Transverse colon (tissue), 4 donors: ENCODE results near the gene DENND11. TPM values are rescaled to one million over a fixed set of nuclear protein-coding genes. Genes with fewer than 3 reads are reported as not detected.

Experiments used
- DNase-seq: peaks from one replicate; pipeline ENCODE4 v3.0.0-alpha.2; 2019
- H3K27ac ChIP-seq, 4 donors: fragments of 200-600 bp; sonication (generic); 2 replicates each; pipeline ENCODE4 v1.5.1; 2016 to 2018; ENCODE audit warnings: inconsistent platforms in 4 of 4
- H3K27me3 ChIP-seq: fragments of 200-600 bp; sonication (generic); 2 replicates; pipeline ENCODE4 v1.5.1; 2017; ENCODE audit warnings: inconsistent platforms
- H3K36me3 ChIP-seq, 4 donors: fragments of 200-600 bp; sonication (generic); 2 replicates each; pipeline ENCODE4 v1.5.1; 2017 to 2019; ENCODE audit warnings: inconsistent platforms in 4 of 4
- H3K4me1 ChIP-seq, 4 donors: fragments of 200-600 bp; sonication (generic); 2 replicates each; pipeline ENCODE4 v1.5.1; 2017 to 2020; ENCODE audit warnings: inconsistent platforms in 4 of 4
- H3K4me3 ChIP-seq, 4 donors: fragments of 200-600 bp; sonication (generic); 1 replicate in 1 of 4; 2 replicates in 3 of 4; pipeline versions ENCODE4 v1.5.1 to v1.6.1; 2017 to 2019; ENCODE audit warnings: inconsistent platforms in 4 of 4
- H3K9me3 ChIP-seq, 2 donors: fragments of 200-600 bp; sonication (generic); 2 replicates each; pipeline ENCODE4 v1.5.1; 2017 to 2019; ENCODE audit warnings: inconsistent platforms in 2 of 2
- CTCF ChIP-seq, 5 experiments: fragments of 200-600 bp in 3 of 5; fragments of 450-650 bp in 2 of 5; sonication (generic) in 3 of 5; IDR thresholded peaks; 1 replicate in 2 of 5; 2 replicates in 3 of 5; pipeline ENCODE4 v1.5.1; 2016 to 2017; ENCODE audit warnings: antibody characterized with exemption in 5 of 5, inconsistent platforms in 3 of 5, mild to moderate bottlenecking in 2 of 5, moderate library complexity in 1 of 5
- EP300 ChIP-seq: sonication (generic); formaldehyde crosslinking; IDR thresholded peaks from one replicate; pipeline ENCODE4 v1.6.1; 2017; ENCODE audit warnings: antibody characterized with exemption, low read depth
- POLR2A ChIP-seq: fragments of 450-650 bp; IDR thresholded peaks from one replicate; pipeline ENCODE4 v1.6.1; 2016; ENCODE audit warnings: antibody characterized with exemption, mild to moderate bottlenecking, moderate library complexity
- POLR2AphosphoS5 ChIP-seq, 3 donors: sonication (generic); formaldehyde crosslinking; IDR thresholded peaks; one replicate each; pipeline ENCODE4 v1.6.1; 2016; ENCODE audit warnings: antibody characterized with exemption in 3 of 3
- WGBS, 2 donors: methylation state at CpG; one replicate each; pipeline ENCODE4 v1.1.5; 2018; ENCODE audit warnings: low coverage in 1 of 2; 5-methylcytosine and 5-hydroxymethylcytosine counted together
- in situ Hi-C, 4 donors: fragments of 200-750 bp; cut with MboI; loops; one replicate each; pipeline versions ENCODE4 v1.15.0 to v1.15.1; 2017; ENCODE audit warnings: low sequenced_read_pairs in 3 of 4, low pct_ligation_motif_present in 1 of 4, low pct_unique_long_range_greater_than_20kb in 1 of 4
- intact Hi-C: fragments of 100-400 bp; cut with DNase I; formaldehyde crosslinking; loops from one replicate; pipeline ENCODE4 v1.15.1; 2023; ENCODE audit warnings: low total_unique reads
- small RNA-seq, 4 donors: library from RNA; depleted of rRNA; stranded (forward); fragments of <200 nt; gene quantifications; one replicate each; pipeline ENCODE3, GENCODE V24; 2016
- total RNA-seq, 4 donors: library from RNA; depleted of rRNA; stranded (reverse); fragments of >200 nt; gene quantifications; one replicate each; pipeline ENCODE4 v1.1.0, GENCODE V29; 2016

The DENND11 gene
- total RNA-seq, 4 donors from 2014 or later, result 13.1 to 43.8 (median 30.7) TPM

- H3K4me1 ChIP-seq, result peaks cover 8 to 28% (median 26%) of the 10 kb centered on the region in 4 donors
- no peaks in the 10 kb centered on the region for H3K27me3 ChIP-seq
- peaks cover 0 to 15% (median 7%) of the 10 kb centered on the region in 4 donors for H3K36me3 ChIP-seq
- WGBS, 2 donors, result 55 to 65% methylated on average over 2 to 4 of the region's 4 CpGs
- no peak for DNase-seq
- intact Hi-C loops (no loop called here), in situ Hi-C loops (loop anchor here in 1 of 4 donors (10.0 kb wide), 1 partner anchor 85 kb away; no protein-coding TSS in a partner anchor)
- TF ChIP-seq POLR2AphosphoS5 (IDR thresholded peaks at IDR 0.05) (no peak), EP300 (no peak), POLR2A (no peak), CTCF (IDR thresholded peaks at IDR 0.05) (no peak)
- no peak overlapping the region for H3K4me3 ChIP-seq
- H3K9me3 ChIP-seq, result no peaks in the 10 kb centered on the region
- H3K27ac ChIP-seq, result peak overlapping the region in 2 of 4 donors; percentile 13 to 39
Observed at GRCh38 chr7:141660259-141660658, 41.7 kb downstream of the DENND11 start.

- no peak overlapping the region for H3K27ac ChIP-seq
- peaks cover 8 to 26% (median 19%) of the 10 kb centered on the region in 4 donors for H3K4me1 ChIP-seq
- in situ Hi-C loops, result no loop called here
- 89% methylated on average over 6 of the region's 6 CpGs; no CpG with 5 or more reads in 1 of the 2 donors for WGBS, 2 donors
- intact Hi-C loops, result no loop called here
- no peak for DNase-seq
- no peak overlapping the region for H3K4me3 ChIP-seq
- TF ChIP-seq EP300 (no peak), CTCF (IDR thresholded peaks at IDR 0.05) (no peak), POLR2AphosphoS5 (IDR thresholded peaks at IDR 0.05) (no peak), POLR2A (no peak)
- no peaks in the 10 kb centered on the region for H3K9me3 ChIP-seq
- H3K36me3 ChIP-seq, result peaks cover 0 to 7% (median 3%) of the 10 kb centered on the region in 4 donors
- H3K27me3 ChIP-seq, result no peaks in the 10 kb centered on the region
Observed at GRCh38 chr7:141659501-141659900, 42.5 kb downstream of the DENND11 start.

- DNase-seq, result peak; percentile 71
- intact Hi-C loops, result no loop called here
- H3K27me3 ChIP-seq, result no peaks in the 10 kb centered on the region
- WGBS, 2 donors, result 38 to 48% methylated on average over 3 of the region's 3 CpGs
- peak overlapping the region in 1 of 4 donors; percentile 10 for H3K27ac ChIP-seq
- TF ChIP-seq POLR2A (no peak), CTCF (IDR thresholded peaks at IDR 0.05) (peak; percentile 55 to 79 (median 60))
- H3K36me3 ChIP-seq, result peaks cover 0 to 3% (median 0%) of the 10 kb centered on the region in 4 donors
- in situ Hi-C loops, result no loop called here
- H3K4me1 ChIP-seq, result peaks cover 0 to 13% (median 3%) of the 10 kb centered on the region in 4 donors
- no peaks in the 10 kb centered on the region for H3K9me3 ChIP-seq
- H3K4me3 ChIP-seq, result no peak overlapping the region
Observed at GRCh38 chr7:141654551-141654950, 47.4 kb downstream of the DENND11 start.

- H3K4me1 ChIP-seq, result peaks cover 0 to 16% (median 3%) of the 10 kb centered on the region in 4 donors
- no peaks in the 10 kb centered on the region for H3K27me3 ChIP-seq
- peaks cover 0 to 3% (median 0%) of the 10 kb centered on the region in 4 donors for H3K36me3 ChIP-seq
- DNase-seq, result no peak
- no peak overlapping the region for H3K27ac ChIP-seq
- intact Hi-C loops (no loop called here), in situ Hi-C loops (no loop called here)
- TF ChIP-seq POLR2AphosphoS5 (IDR thresholded peaks at IDR 0.05) (no peak), EP300 (no peak), CTCF (IDR thresholded peaks at IDR 0.05) (no peak), POLR2A (no peak)
- no peaks in the 10 kb centered on the region for H3K9me3 ChIP-seq
- WGBS, 2 donors, result 80% methylated on average over 3 of the region's 3 CpGs; no CpG with 5 or more reads in 1 of the 2 donors
- no peak overlapping the region for H3K4me3 ChIP-seq
Observed at GRCh38 chr7:141652691-141653090, 49.3 kb downstream of the DENND11 start.

Small RNA genes lying within 50 kb of the gene (small RNA-seq; reads per million reads assigned to genes)
- gene RNU1-82P, result 0 reads per million in 4 donors

Other genes with a start within 250 kb of the DENND11 start
- gene AGK, start 150.8 kb downstream of the DENND11 start, total RNA-seq, result 10 to 100 TPM in 3 of 4 donors, 1 to 10 TPM in 1; 5.4 to 22.8 (median 19.1) TPM
- not detected for gene WEE2, start 6.2 kb upstream of the DENND11 start, total RNA-seq
- 10 to 100 TPM; 12.9 to 83.8 (median 50.7) TPM for gene SSBP1, start 36.2 kb upstream of the DENND11 start, total RNA-seq
- 1 to 10 TPM in 3 of 4 donors, not detected in 1; 2.3 to 7.5 (median 2.6) TPM for gene TAS2R3, start 61.9 kb upstream of the DENND11 start, total RNA-seq
- gene TAS2R4, start 74.5 kb upstream of the DENND11 start, total RNA-seq, result 1 to 10 TPM; 1.2 to 3.5 (median 2.5) TPM
- 1 to 10 TPM in 3 of 4 donors, not detected in 1; 1.2 to 7.5 (median 1.4) TPM for gene TAS2R5, start 88.1 kb upstream of the DENND11 start, total RNA-seq
- not detected for gene PRSS37, start 139.3 kb upstream of the DENND11 start, total RNA-seq
- gene OR9A4, start 214.2 kb upstream of the DENND11 start, total RNA-seq, result not detected
- gene CLEC5A, start 244.8 kb upstream of the DENND11 start, total RNA-seq, result under 1 TPM in 1 of 4 donors, not detected in 3; 0.48 TPM